A673 (cell line): ENCODE results near the gene TSHZ1. TPM values are rescaled to one million over a fixed set of nuclear protein-coding genes. Genes with fewer than 3 reads are reported as not detected.

Experiments used
- BruUV-seq: library from RNA; stranded (reverse); fragments of 400-500 nt; replicated peaks from 2 replicates; lab custom pipeline; 2021; lab: Mats Ljungman, UMichigan
- CTCF ChIA-PET: fragments of 300-600 bp; sonication (Branson Sonifier 250); formaldehyde crosslinking; loops from one replicate; lab custom pipeline; 2022; ENCODE audit warnings: antibody characterized with exemption; lab: Charles Lee
- POLR2A ChIA-PET: fragments of 300-600 bp; sonication (Branson Sonifier 250); formaldehyde crosslinking; loops from one replicate; lab custom pipeline; 2022; ENCODE audit warnings: antibody characterized with exemption; ENCODE audit not compliant: low non-redundant PET; lab: Charles Lee
- DNase-seq: peaks from one replicate; pipeline ENCODE4 v3.0.0-alpha.2; 2015; ENCODE audit warnings: low spot score
- H3K27ac ChIP-seq: fragments of 200-600 bp; sonication (generic); 2 replicates; pipeline ENCODE4 v1.5.1; 2016; ENCODE audit warnings: mixed run types, low read depth, mild to moderate bottlenecking, mixed read lengths, antibody characterized with exemption, low read length; ENCODE audit not compliant: poor library complexity, severe bottlenecking
- H3K27me3 ChIP-seq: fragments of 200-600 bp; sonication (generic); replicated peaks from 2 replicates; pipeline ENCODE4 v1.6.1; 2017; ENCODE audit warnings: mixed run types, low read depth, mild to moderate bottlenecking, mixed read lengths, antibody characterized with exemption, low read length; ENCODE audit not compliant: insufficient read depth, poor library complexity
- H3K36me3 ChIP-seq: fragments of 200-600 bp; sonication (generic); 2 replicates; pipeline ENCODE4 v1.6.1; 2016; ENCODE audit warnings: mixed run types, mild to moderate bottlenecking, mixed read lengths, antibody characterized with exemption, low read length; ENCODE audit not compliant: insufficient read depth, poor library complexity, severe bottlenecking
- H3K4me1 ChIP-seq: fragments of 200-600 bp; sonication (generic); 2 replicates; pipeline ENCODE4 v1.6.1; 2017; ENCODE audit warnings: mixed run types, mild to moderate bottlenecking, mixed read lengths, antibody characterized with exemption, low read length; ENCODE audit not compliant: insufficient read depth, poor library complexity, severe bottlenecking
- H3K4me3 ChIP-seq: fragments of 200-600 bp; sonication (generic); 2 replicates; pipeline ENCODE4 v1.5.1; 2016; ENCODE audit warnings: low read depth, mixed run types, mild to moderate bottlenecking, mixed read lengths, low read length; ENCODE audit not compliant: poor library complexity, severe bottlenecking
- H3K9me3 ChIP-seq: fragments of 200-600 bp; sonication (generic); 2 replicates; pipeline ENCODE4 v1.6.1; 2016; ENCODE audit warnings: mixed run types, low read depth, mild to moderate bottlenecking, mixed read lengths, antibody characterized with exemption, low read length; ENCODE audit not compliant: poor library complexity, severe bottlenecking
- CTCF ChIP-seq: fragments of 300-800, 200-600 bp; sonication (generic); conservative IDR thresholded peaks from 2 replicates; pipeline ENCODE4 v1.5.1; 2017; ENCODE audit warnings: low read depth, mild to moderate bottlenecking, antibody characterized with exemption, low read length, moderate library complexity, mixed read lengths
- EZH2 ChIP-seq: fragments of 200-600 bp; sonication (generic); IDR thresholded peaks from 2 replicates; pipeline ENCODE4 v1.6.1; 2017; ENCODE audit warnings: borderline replicate concordance, low read depth, mild to moderate bottlenecking, mixed read lengths, antibody characterized with exemption, low read length; ENCODE audit not compliant: poor library complexity, severe bottlenecking
- intact Hi-C: fragments of 100-400 bp; cut with micrococcal nuclease; formaldehyde crosslinking; loops from one replicate; pipeline ENCODE4 v1.10.0; 2022; ENCODE audit not compliant: unreplicated experiment
- total RNA-seq: library from RNA; stranded (reverse); gene quantifications from 2 replicates; pipeline ENCODE4 v1.2.3, GENCODE V29; 2021

Gene TSHZ1
- total RNA-seq, 1 experiment from 2014 or later = 1.8 TPM

- intact Hi-C loops = no loop called here
- Histone ChIP-seq H3K9me3 (no peaks in the 10 kb centered on the region), H3K27ac (no peak overlapping the region), H3K4me3 (no peak overlapping the region), H3K36me3 (no peaks in the 10 kb centered on the region), H3K27me3 (no peaks in the 10 kb centered on the region), H3K4me1 (no peaks in the 10 kb centered on the region)
- TF ChIP-seq EZH2 = no peak
- TF ChIP-seq CTCF = no peak
- no peak for DNase-seq
- BruUV-seq = no TSS peak
- POLR2A ChIA-PET = no interaction called here
- CTCF ChIA-PET = no interaction called here
Observed at GRCh38 chr18:75170022-75170789, 40.4 kb upstream of the TSHZ1 start.

- Histone ChIP-seq H3K4me1 (no peaks in the 10 kb centered on the region), H3K27ac (no peak overlapping the region), H3K36me3 (no peaks in the 10 kb centered on the region), H3K27me3 (no peaks in the 10 kb centered on the region), H3K4me3 (no peak overlapping the region), H3K9me3 (no peaks in the 10 kb centered on the region)
- TF ChIP-seq CTCF (no peak), EZH2 (no peak)
- BruUV-seq = no TSS peak
- CTCF ChIA-PET = no interaction called here
- intact Hi-C loops = no loop called here
- POLR2A ChIA-PET = no interaction called here
- DNase-seq = no peak
Observed at GRCh38 chr18:75170916-75171315, 39.7 kb upstream of the TSHZ1 start.

GRCh38 chr18:75172299-75173124 lies 38.1 kb upstream of the TSHZ1 start:
- Histone ChIP-seq H3K36me3 (no peaks in the 10 kb centered on the region), H3K4me3 (no peak overlapping the region), H3K4me1 (no peaks in the 10 kb centered on the region), H3K9me3 (no peaks in the 10 kb centered on the region), H3K27ac (no peak overlapping the region), H3K27me3 (no peaks in the 10 kb centered on the region)
- CTCF ChIA-PET = no interaction called here
- no TSS peak for BruUV-seq
- TF ChIP-seq CTCF = no peak
- TF ChIP-seq EZH2 = no peak
- no peak for DNase-seq
- intact Hi-C loops = no loop called here
- POLR2A ChIA-PET = no interaction called here
